Ishikawa (cell line): Measurements from ENCODE around the gene ZNF608.

Experiments
- CEBPB ChIP-seq: IDR thresholded peaks from 2 replicates; pipeline ENCODE4 v1.6.1; 2012
- CREB1 ChIP-seq: IDR thresholded peaks from 2 replicates; pipeline ENCODE4 v1.6.1; 2012; ENCODE audit warnings: low read depth
- EGR1 ChIP-seq: IDR thresholded peaks from 2 replicates; pipeline ENCODE4 v1.6.1; 2012
- EP300 ChIP-seq: IDR thresholded peaks from 2 replicates; pipeline ENCODE4 v1.6.1; 2012; ENCODE audit warnings: borderline replicate concordance
- FOXM1 ChIP-seq: IDR thresholded peaks from 2 replicates; pipeline ENCODE4 v1.6.1; 2012; ENCODE audit warnings: low read depth, borderline replicate concordance
- NFIC ChIP-seq: IDR thresholded peaks from 2 replicates; pipeline ENCODE4 v1.6.1; 2012
- RAD21 ChIP-seq: IDR thresholded peaks from 2 replicates; pipeline ENCODE4 v1.6.1; 2012; ENCODE audit warnings: low read depth
- REST ChIP-seq: IDR thresholded peaks from 2 replicates; pipeline ENCODE4 v1.6.1; 2012; ENCODE audit warnings: low read depth, mild to moderate bottlenecking
- TAF1 ChIP-seq: IDR thresholded peaks from 2 replicates; pipeline ENCODE4 v1.6.1; 2012; ENCODE audit warnings: low read depth, mild to moderate bottlenecking
- TCF12 ChIP-seq: IDR thresholded peaks from 2 replicates; pipeline ENCODE4 v1.6.1; 2012; ENCODE audit warnings: low read depth
- TEAD4 ChIP-seq: IDR thresholded peaks from 2 replicates; pipeline ENCODE4 v1.6.1; 2012
- YY1 ChIP-seq: IDR thresholded peaks from 2 replicates; pipeline ENCODE4 v1.6.1; 2012; ENCODE audit warnings: low read depth
- ZBTB7A ChIP-seq: IDR thresholded peaks from 2 replicates; pipeline ENCODE4 v1.6.1; 2012; ENCODE audit warnings: low read depth
- TF ChIP-seq, protein P1 (sequence below): IDR thresholded peaks from 2 replicates; pipeline ENCODE4 v1.6.1; 2012
- TF ChIP-seq, protein P2 (sequence below): IDR thresholded peaks from 2 replicates; pipeline ENCODE4 v1.6.1; 2012

The ZNF608 gene

DNA sequence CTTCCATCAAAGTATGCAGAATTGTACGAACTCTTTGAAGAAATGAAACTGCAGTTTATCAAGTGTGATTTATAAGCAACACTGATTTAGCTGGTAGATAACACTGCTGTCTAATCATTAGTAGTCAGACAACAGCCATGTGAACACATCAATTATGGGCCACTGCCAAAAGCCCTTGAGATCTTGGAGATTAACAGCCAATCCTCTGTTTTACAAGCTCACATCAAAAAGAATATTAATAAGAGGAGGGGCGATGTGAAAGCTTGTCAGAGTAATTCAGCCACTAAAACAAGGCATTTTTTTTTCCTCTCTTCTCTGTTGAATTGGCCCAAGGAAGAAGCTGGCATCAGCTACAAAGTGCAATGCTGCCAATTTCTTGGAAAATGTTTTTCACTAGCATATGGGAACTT lies 28.1 kb downstream of the ZNF608 start:
- TF ChIP-seq ZBTB7A = no peak
- no peak for TF ChIP-seq EP300
- no peak for TF ChIP-seq NFIC
- TF ChIP-seq TAF1 = no peak
- TF ChIP-seq, protein P1, sequence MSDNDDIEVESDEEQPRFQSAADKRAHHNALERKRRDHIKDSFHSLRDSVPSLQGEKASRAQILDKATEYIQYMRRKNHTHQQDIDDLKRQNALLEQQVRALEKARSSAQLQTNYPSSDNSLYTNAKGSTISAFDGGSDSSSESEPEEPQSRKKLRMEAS = no peak

GRCh38 chr5:124716169-124716568 lies 30.3 kb downstream of the ZNF608 start:
- TF ChIP-seq REST (no peak), RAD21 (no peak), CEBPB (no peak), TAF1 (no peak), YY1 (no peak), TCF12 (no peak), FOXM1 (no peak), TEAD4 (no peak), EP300 (no peak), CREB1 (no peak), NFIC (no peak), ZBTB7A (no peak), EGR1 (no peak)
- TF ChIP-seq, protein P2, sequence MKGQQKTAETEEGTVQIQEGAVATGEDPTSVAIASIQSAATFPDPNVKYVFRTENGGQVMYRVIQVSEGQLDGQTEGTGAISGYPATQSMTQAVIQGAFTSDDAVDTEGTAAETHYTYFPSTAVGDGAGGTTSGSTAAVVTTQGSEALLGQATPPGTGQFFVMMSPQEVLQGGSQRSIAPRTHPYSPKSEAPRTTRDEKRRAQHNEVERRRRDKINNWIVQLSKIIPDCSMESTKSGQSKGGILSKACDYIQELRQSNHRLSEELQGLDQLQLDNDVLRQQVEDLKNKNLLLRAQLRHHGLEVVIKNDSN = no peak
- TF ChIP-seq, protein P1 = no peak

- TF ChIP-seq EP300 = no peak
- TF ChIP-seq EGR1 = no peak
- TF ChIP-seq YY1 = no peak
- no peak for TF ChIP-seq FOXM1
- no peak for TF ChIP-seq REST
- no peak for TF ChIP-seq TAF1
- TF ChIP-seq, protein P1 = no peak
- no peak for TF ChIP-seq TCF12
- TF ChIP-seq TEAD4 = no peak
- TF ChIP-seq, protein P2 = no peak
- no peak for TF ChIP-seq CEBPB
- no peak for TF ChIP-seq RAD21
- TF ChIP-seq ZBTB7A = no peak
- TF ChIP-seq CREB1 = no peak
- no peak for TF ChIP-seq NFIC
Measured at GRCh38 chr5:124714910-124715309, 31.5 kb downstream of the ZNF608 start.

GRCh38 chr5:124713595-124713994 lies 32.8 kb downstream of the ZNF608 start:
- no peak for TF ChIP-seq RAD21
- TF ChIP-seq TCF12 = no peak
- TF ChIP-seq TEAD4 = no peak
- TF ChIP-seq, protein P2 = no peak
- TF ChIP-seq FOXM1 = no peak

- TF ChIP-seq EGR1 = no peak
Measured at GRCh38 chr5:124712731-124713305, 33.6 kb downstream of the ZNF608 start.

- TF ChIP-seq TEAD4 (no peak), EP300 (no peak), FOXM1 (no peak), TCF12 (no peak), EGR1 (no peak), REST (no peak), YY1 (no peak), ZBTB7A (no peak), NFIC (no peak)
- TF ChIP-seq, protein P2 = no peak
Measured at GRCh38 chr5:124708086-124708485, 38.4 kb downstream of the ZNF608 start.
